NB4 (cell line): Measurements from ENCODE around the gene WDR75.

Experiments
- DNase-seq: peaks from one replicate; pipeline ENCODE4 v3.0.0; 2010; ENCODE audit warnings: low read depth
- H3K4me3 ChIP-seq: one replicate; pipeline ENCODE4 v1.5.1; 2011; ENCODE audit warnings: mild to moderate bottlenecking, low read depth, low read length, moderate library complexity
- MYC ChIP-seq: IDR thresholded peaks from 2 replicates; pipeline ENCODE4 v1.6.1; 2011; ENCODE audit warnings: low read depth, low read length
- POLR2A ChIP-seq: IDR thresholded peaks from 2 replicates; pipeline ENCODE4 v1.6.1; 2011; ENCODE audit warnings: mild to moderate bottlenecking; ENCODE audit not compliant: insufficient read length; ENCODE audit errors: extremely low read depth
- TF ChIP-seq, protein P1 (sequence below): IDR thresholded peaks from 2 replicates; pipeline ENCODE4 v1.6.1; 2011; ENCODE audit warnings: low read depth, low read length
- TF ChIP-seq, protein P2 (sequence below): IDR thresholded peaks from one replicate; pipeline ENCODE4 v1.5.1; 2012; ENCODE audit warnings: low read depth, low read length

The WDR75 gene

DNA sequence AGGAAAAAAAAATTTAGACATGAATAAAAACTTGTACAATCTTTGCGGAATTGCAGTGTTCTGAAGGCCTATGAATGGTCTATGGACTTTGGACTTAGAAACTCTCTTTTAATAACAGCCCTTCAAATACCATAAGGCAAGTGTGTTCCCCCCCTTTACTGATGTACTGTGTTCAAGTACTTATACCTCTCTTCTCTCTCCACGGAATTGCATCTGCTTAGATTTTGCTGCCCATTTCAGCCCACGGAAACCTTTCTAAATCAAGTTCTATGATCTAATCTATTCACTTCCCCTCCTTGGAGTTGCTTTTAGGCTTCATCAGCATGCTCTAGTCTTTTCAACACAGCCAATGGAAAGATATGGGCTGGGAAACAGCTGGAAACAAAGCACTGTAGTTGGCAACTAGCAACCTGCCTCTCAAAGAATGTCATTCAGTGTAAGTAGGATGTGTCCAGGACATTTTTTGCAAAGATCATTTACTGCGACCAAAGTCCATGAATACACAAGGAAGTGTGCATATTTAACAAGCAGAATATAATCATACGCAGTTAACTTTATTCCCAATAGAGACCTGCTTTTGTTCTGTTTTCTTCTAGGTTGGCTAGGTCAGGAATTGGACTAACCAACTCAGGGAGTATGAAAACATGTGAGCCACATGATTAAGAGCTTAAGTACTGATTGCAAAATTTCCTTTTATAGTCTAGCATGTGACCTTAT lies 81.3 kb downstream of the WDR75 start:
- TF ChIP-seq, protein P1, sequence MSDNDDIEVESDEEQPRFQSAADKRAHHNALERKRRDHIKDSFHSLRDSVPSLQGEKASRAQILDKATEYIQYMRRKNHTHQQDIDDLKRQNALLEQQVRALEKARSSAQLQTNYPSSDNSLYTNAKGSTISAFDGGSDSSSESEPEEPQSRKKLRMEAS: no peak
- TF ChIP-seq POLR2A: no peak
- TF ChIP-seq, protein P2, sequence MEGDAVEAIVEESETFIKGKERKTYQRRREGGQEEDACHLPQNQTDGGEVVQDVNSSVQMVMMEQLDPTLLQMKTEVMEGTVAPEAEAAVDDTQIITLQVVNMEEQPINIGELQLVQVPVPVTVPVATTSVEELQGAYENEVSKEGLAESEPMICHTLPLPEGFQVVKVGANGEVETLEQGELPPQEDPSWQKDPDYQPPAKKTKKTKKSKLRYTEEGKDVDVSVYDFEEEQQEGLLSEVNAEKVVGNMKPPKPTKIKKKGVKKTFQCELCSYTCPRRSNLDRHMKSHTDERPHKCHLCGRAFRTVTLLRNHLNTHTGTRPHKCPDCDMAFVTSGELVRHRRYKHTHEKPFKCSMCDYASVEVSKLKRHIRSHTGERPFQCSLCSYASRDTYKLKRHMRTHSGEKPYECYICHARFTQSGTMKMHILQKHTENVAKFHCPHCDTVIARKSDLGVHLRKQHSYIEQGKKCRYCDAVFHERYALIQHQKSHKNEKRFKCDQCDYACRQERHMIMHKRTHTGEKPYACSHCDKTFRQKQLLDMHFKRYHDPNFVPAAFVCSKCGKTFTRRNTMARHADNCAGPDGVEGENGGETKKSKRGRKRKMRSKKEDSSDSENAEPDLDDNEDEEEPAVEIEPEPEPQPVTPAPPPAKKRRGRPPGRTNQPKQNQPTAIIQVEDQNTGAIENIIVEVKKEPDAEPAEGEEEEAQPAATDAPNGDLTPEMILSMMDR: no peak
- no peak for TF ChIP-seq MYC
- H3K4me3 ChIP-seq: no peak overlapping the region
- DNase-seq: no peak

DNA sequence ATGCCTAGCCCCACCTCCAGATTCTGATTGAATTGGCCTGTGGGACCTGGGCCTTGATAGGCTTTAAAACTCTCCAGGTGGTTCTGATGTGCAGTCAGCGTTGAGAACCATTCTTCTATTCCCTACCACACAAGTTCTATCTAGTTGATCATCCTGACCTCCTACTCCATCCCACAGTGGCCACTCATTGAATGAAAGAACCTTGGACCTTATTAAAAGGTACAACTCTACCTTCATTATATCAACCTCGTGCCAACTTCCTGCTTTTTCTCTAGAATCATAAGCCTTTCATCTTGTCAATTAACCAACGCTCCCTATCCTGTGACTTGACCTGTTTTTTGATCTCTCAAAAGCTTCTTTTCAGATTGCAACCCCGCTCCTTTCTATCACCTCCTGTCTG lies 83.5 kb downstream of the WDR75 start:
- TF ChIP-seq POLR2A (no peak), MYC (no peak)
- TF ChIP-seq, protein P1: no peak
- TF ChIP-seq, protein P2: no peak
- no peak overlapping the region for H3K4me3 ChIP-seq
- DNase-seq: no peak
